HG02970 (cell line): ENCODE results near the gene SLIT3.

ENCODE experiments used
- ATAC-seq: cut with Tn5 transposase; IDR thresholded peaks from one replicate; pipeline ENCODE4 v1.9.1; 2021; ENCODE audit warnings: mild to moderate bottlenecking, moderate library complexity, moderate number of reproducible peaks; ENCODE audit not compliant: unreplicated experiment, low FRiP score

Gene SLIT3

GRCh38 chr5:168679515-168679920 is 621.4 kb downstream of the SLIT3 start:
- no peak for ATAC-seq

DNA sequence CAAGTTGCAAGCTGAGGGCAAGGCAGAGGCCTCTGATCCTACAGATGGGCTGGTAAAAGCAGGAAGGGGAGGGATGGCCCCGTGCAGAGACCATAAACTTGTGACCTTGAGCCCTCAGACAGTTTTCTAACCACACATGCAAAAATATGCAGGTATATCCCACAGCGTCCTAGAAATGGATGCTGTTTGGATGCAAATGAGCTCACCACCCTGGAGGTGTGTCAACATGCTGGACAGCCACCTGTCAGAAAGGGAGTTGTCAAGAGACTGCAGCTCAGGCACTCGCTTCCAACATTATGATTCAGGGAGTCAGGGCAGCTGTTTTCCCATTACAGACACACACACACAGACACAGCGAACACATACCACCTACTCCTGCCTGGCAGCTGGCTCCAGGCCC is 624.4 kb downstream of the SLIT3 start:
- ATAC-seq = no peak

GRCh38 chr5:168675883-168676408 is 625.0 kb downstream of the SLIT3 start:
- ATAC-seq = no peak

DNA sequence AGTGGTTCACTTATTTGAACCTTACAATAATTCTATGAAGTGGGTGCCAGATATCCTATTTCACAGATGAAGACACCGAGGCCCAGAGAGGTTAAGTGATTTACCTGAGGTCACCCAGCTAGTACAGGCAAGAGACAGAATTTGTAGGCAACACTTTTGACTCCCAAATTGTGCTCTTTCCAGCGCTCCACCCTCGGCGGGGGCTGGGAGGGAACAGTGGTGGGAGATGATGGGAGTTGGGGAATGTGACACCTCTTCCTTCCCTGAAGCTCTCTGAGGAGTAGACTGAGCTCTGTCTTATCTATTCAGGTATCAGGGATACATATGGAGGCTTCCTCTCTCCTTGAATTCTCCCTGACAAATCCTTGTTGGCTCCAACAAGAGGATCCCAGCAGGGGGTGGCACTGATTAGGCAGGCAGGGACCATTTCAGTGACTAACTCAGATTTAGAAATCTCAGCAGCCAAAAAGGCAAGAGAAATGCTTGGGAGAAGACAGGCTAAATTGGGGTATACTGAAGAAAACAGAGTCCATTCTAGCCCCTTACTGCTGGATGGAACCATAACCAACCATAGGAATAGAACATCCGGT is 626.0 kb downstream of the SLIT3 start:
- ATAC-seq = no peak

DNA sequence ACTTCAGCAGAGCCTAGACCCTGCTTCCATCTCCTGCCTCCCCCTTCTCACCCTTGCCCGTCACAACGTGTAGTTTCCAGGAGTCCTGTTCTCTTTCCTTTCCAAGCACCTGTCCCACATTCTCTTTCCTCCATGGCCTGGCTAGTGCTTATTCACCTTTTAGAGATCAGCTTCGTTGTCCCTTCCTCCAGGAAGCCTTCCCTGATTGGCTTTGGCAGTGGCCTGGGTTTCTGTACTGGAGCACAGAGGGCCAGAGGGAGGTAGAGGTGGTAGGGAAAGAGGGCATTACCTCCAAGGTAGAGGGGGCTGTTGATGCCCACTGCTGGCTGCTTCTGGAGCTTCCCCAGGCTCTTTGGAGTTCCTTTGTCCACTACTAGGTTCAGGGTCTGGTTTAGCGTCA is 628.1 kb downstream of the SLIT3 start:
- no peak for ATAC-seq

DNA sequence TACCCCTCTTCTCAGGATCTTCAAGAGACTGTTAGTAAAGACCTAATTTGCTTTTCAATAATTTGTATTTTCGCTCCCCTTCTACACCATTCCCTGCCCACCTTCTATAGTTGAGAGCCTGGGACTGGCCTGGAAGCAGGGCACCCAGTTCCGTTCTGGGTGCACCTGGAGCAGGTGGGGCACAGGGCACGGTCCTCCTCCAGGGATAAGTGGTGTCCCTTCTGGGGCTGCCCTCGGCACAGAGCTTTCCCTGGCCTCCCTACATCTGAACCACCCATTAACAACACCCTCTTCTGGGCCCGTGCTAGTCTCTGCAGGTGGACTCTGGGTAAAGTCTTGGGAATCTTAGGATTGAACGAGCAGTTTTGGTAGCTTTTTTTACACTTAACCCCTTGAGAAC is 628.9 kb downstream of the SLIT3 start:
- no peak for ATAC-seq

DNA sequence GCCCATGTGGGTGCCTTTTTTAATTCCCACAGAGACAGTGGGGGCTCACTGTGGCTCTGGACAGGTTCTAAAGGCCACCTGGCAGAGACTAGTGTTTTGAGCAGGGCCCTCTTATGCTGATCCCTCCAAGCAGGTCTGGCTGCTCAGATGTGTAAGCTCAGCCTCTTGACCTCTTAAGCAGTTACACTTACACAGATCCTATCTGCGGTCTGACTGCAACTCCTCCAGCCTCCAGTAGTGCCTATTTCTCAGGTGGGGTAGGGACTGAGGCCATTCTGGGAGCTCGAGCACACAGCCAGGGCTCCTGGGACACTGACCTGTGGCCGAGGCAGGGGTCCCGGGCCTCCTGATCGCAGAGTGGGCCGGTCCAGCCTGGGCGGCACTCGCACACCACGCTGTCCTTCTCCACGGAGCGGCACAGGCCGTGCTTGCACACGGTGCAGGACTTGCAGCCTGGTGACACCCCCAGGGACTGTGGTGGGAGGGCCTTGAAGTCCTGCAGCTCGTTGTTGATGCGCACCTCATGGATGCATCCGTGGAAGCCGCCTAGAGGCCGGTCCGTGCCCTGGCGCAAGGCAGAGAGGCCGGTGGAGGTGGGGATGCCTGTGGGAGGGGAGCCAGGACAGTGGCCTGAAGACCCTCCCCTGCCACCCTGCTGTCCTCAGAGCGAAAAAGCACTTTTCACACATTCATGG is 629.9 kb downstream of the SLIT3 start:
- no peak for ATAC-seq

DNA sequence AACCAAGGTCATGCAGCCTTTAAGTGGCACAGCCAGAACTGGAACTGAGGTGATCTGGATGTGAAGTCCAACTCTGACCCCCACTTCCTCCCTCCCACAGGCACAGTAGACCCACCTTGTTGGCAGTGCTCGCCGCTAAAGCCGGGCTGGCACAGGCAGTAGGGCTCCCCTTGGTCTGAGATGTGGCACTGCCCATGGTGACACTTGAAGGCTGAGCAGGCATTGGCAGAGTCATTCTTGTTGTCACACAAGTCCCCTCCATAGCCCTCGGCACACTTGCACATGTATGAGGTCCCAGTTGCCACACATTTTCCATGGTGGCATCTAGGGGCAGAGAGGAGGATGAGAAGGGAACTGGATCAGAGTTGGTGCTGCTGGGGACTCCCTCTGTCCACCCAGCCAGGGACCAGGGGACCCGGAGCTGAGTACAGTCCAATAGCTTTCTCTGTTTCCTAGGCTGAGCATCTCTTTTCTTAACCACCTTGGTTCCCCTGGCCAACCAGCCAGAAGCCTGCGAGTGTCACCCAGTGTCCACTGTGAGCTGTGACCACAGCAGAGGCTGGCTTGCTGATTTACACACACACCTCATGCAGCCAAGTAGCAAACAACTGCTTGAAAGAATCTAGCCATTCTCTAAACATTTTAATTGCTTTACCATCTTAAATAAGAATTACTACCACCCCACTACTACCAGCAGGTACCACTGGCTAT is 631.1 kb downstream of the SLIT3 start:
- no peak for ATAC-seq

GRCh38 chr5:168669156-168669555 is 631.8 kb downstream of the SLIT3 start:
- no peak for ATAC-seq

DNA sequence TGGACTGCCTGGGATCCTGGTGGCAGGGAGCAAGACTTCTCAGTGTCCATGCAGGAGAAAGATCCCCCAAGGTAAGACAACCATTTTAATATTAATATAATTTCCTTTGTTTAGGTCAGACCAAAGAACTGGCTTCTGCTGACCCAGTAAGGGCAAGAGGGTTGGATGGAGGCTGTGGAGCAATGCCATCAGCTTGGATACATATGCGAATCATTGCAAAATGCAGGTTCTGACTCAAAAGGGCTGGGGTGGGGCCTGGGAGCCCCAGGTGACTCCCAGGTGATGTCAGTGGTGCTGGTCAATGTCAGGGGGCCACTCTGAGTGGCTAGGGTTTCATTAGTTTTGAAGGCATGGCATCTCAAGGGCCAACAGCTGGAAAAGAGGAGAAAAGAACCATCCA is 632.9 kb downstream of the SLIT3 start:
- ATAC-seq = no peak

GRCh38 chr5:168667301-168667840 is 633.6 kb downstream of the SLIT3 start:
- ATAC-seq = no peak

DNA sequence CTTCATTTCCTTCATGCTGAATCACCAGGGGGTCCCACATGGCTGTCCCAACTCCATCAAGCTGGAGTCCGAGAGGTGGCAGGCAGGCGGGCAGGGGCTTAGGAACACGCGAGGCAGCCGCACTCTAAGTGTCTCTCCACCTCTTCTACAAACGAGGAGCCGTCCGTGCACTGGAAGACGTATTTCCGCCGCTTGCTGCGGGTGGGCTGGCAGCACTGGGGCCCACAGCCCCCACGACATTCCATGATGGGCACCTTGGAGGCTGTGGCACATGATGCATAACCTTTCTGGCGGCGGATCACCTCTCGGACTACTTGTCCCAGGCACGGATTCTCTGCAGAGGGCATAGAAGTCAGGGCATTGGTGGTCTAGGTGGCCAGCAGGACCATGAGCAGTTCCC is 634.6 kb downstream of the SLIT3 start:
- ATAC-seq = no peak

DNA sequence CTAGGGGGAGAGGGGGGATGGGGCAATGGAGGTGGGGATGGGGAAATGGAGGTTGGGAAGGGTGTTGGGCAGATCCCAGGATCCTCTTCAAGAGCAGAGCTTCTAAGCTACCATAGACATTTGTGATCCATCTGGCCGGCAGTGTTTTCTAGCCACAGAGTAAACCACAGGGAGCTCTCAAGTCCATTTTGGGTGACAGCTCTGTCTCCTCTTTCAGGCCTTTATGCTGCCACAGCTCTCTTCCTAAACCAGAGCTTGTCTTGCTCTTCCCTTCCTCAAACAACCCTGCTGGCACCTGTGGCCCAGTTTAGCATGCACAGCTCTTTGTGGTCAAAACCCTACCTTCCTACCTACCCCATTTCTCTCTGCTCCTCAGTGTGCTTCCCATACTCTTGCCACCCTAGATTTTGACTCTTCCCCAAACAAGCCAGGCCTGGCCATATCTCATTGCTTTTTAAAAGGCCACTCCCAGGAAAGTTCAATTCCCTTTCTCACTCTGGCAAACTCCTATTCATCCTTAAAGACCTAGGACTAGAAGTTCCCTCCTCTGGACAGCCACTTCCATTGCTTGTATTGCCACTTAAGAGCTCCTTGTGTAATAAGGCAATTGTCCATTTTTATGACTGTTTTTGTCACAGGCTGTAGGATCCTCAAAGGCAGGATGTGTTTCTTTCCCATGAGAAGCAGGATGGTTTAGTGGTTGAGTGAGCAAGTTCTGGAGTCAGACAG is 637.5 kb downstream of the SLIT3 start:
- no peak for ATAC-seq

DNA sequence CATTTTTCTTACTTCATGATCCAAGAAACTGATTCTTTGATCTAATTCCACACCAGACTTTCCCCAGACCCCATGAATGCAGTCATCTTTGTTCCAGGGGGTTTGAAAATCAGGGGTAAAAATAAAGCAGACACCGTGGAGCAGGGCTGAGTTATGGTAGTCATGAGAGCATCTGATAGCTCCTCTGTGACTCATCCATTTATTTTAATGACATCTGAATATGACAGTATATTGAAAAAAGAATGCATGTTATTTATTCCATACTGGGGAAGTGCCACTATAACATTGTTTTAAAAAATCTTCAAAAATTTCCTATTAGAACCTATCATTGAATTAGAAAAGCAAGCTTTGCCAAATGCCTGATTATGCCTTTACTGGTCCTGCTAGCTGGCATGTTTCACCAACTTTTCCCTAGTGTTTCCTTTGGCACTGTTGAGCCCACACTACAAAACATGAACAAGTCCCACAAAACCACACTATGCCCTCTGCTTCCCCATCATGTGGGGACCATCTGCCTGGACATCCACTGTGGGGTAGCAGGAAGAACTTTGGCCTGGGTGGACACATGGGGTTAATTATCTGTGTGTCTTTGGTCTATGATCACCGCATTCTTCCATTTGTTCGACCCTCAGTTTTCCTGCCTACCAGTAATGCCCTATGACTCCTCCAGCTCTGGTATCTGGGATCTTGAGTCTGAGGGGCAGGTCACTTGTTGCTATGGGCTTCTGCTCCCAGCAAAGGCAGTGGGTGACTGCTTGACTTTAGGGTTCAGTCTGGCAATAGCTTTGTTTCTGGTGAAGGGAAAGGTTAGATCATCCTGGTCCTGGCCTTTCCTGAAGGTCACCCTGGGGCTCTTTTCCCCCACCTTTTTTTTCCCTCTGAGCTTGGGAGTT is 639.1 kb downstream of the SLIT3 start:
- no peak for ATAC-seq

DNA sequence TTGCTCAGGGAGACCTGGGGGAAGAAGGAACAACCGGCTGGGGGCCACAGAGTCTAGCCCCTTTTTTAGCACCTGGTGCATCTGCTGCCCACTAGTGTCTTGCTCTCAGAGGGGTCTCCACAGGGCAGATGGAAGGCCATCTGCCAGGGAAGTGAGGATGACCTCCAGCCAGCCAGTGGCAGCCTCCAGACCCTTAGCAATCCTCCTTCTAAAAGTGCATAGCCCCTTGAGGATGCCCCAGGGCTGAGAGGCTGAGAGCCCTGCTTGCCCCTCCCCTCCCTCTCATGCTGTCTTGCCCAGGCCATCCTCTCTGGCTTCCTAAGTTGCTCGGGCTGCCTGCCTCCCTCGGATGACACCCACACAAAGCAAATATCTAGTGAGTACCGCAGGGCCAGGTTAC is 640.2 kb downstream of the SLIT3 start:
- ATAC-seq = no peak

DNA sequence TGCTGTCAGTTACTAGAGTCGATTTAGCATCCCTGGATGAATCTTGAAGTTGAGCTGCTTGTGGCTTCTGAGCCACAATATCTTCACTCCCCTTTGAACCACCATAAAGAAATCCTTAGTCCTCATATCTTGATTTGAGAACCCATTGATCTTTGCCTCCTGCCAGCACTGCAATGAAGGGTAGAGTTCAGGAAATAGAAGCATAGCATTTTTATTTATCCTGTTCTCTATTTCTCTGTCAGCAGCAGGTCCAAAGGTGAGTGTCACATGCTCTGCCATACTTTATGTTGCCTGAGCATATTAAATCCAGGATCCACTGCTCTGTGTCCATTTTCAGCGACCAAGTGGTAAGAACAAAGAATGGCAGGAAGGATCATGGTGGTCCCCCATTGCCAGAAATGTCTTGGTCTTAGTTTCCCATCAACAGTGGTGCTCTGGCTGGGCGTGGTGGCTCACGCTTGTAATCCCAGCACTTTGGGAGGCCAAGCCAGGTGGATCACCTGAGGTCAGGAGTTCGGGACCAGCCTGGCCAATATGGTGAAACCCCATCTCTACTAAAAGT is 641.6 kb downstream of the SLIT3 start:
- no peak for ATAC-seq

DNA sequence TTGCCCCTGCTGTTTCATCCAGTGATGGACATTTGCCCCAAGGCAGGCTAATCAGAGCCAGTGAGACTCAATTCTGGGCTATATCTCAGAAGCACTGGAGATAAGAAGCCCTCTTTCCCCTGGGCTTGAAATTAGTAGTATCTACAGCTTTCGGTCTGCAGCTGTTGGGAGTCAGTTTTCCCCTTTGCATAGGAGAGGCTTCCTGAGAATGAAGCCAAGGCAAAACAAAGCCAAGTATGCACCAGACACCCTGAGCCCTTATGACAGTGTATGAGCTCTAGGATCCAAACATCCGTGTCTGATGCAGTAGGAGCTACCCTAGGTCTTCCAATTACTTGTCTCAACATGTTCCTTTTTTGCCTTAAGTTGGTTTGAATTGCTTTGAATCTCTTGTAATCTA is 642.5 kb downstream of the SLIT3 start:
- ATAC-seq = no peak

DNA sequence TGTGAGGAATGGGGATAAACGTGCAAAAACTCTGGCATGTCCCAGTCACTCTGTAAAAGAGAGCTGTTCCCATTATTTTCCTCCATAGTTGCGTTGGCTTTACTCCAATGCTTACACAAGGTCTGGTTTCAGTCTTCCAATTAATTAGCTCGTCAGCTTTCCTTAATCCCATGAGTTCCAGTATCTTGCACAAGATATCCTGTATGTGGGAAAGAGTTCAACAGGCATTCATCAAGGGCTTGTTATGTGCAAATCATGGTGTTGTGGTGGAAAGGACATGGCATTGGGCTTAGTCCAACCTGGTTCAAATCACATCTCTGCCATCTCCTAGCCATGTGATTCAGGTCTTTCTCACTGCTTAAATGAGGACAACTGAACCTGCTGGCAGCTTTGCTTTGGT is 644.3 kb downstream of the SLIT3 start:
- no peak for ATAC-seq

- ATAC-seq = no peak
These were observed 645.6 kb downstream of the SLIT3 start for GRCh38 chr5:168655316-168655715.
